Neuronal stem cell (in vitro differentiated cells): Measurements from ENCODE around the gene HOXA5.

ENCODE experiments used
- DNase-seq: peaks from one replicate; pipeline ENCODE4 v3.0.0-alpha.2; 2013; ENCODE audit warnings: low spot score
- H2AFZ ChIP-seq: one replicate; pipeline ENCODE4 v1.6.1; 2013; ENCODE audit warnings: mild to moderate bottlenecking, low read length, inconsistent platforms
- H2AK5ac ChIP-seq: 2 replicates; pipeline ENCODE4 v1.6.1; 2013; ENCODE audit warnings: low read depth, mild to moderate bottlenecking, inconsistent platforms, low read length, moderate library complexity, mixed read lengths
- H2BK120ac ChIP-seq: 2 replicates; pipeline ENCODE4 v1.6.1; 2013; ENCODE audit warnings: low read depth, mild to moderate bottlenecking, inconsistent platforms, low read length, moderate library complexity, mixed read lengths
- H2BK12ac ChIP-seq: one replicate; pipeline ENCODE4 v1.6.1; 2013; ENCODE audit warnings: low read length, inconsistent platforms
- H2BK15ac ChIP-seq: 2 replicates; pipeline ENCODE4 v1.6.1; 2013; ENCODE audit warnings: mild to moderate bottlenecking, low read length, inconsistent platforms, mixed read lengths
- H2BK5ac ChIP-seq: one replicate; pipeline ENCODE4 v1.6.1; 2013; ENCODE audit warnings: inconsistent platforms, mild to moderate bottlenecking, low read length, moderate library complexity
- H3K14ac ChIP-seq: one replicate; pipeline ENCODE4 v1.6.1; 2013; ENCODE audit warnings: low read length, inconsistent platforms
- H3K18ac ChIP-seq: 2 replicates; pipeline ENCODE4 v1.6.1; 2013; ENCODE audit warnings: low read length, inconsistent platforms
- H3K23ac ChIP-seq: 2 replicates; pipeline ENCODE4 v1.6.1; 2013; ENCODE audit warnings: low read depth, mild to moderate bottlenecking, mixed read lengths, low read length, inconsistent platforms; ENCODE audit not compliant: poor library complexity
- H3K27ac ChIP-seq: replicated peaks from 3 replicates; pipeline ENCODE4 v1.5.1; 2013; ENCODE audit warnings: low read length, inconsistent platforms
- H3K27me3 ChIP-seq, 3 experiments: 2 replicates each; pipeline ENCODE4 v1.6.1; 2013; ENCODE audit warnings: low read length in 3 of 3, mild to moderate bottlenecking in 2 of 3, inconsistent platforms in 1 of 3, low read depth in 1 of 3, mixed read lengths in 1 of 3, moderate library complexity in 1 of 3; ENCODE audit not compliant: control insufficient read depth in 3 of 3, insufficient read depth in 3 of 3
- H3K36me3 ChIP-seq, 2 donors: replicated peaks in 1 of 2; 2 replicates each; pipeline ENCODE4 v1.6.1; 2013; ENCODE audit warnings: low read length in 2 of 2; ENCODE audit not compliant: control insufficient read depth in 2 of 2, insufficient read depth in 2 of 2
- H3K4ac ChIP-seq: 2 replicates; pipeline ENCODE4 v1.6.1; 2013; ENCODE audit warnings: inconsistent platforms, mild to moderate bottlenecking, low read length, moderate library complexity
- H3K4me1 ChIP-seq, 2 donors: 1 replicate in 1 of 2; 2 replicates in 1 of 2; pipeline ENCODE4 v1.6.1; 2013; ENCODE audit warnings: low read length in 2 of 2, low read depth in 1 of 2; ENCODE audit not compliant: control insufficient read depth in 2 of 2, insufficient read depth in 1 of 2
- H3K4me2 ChIP-seq: one replicate; pipeline ENCODE4 v1.6.1; 2013; ENCODE audit warnings: mild to moderate bottlenecking, low read length, inconsistent platforms; ENCODE audit not compliant: insufficient read depth, poor library complexity, severe bottlenecking
- H3K4me3 ChIP-seq, 2 donors: 2 replicates each; pipeline ENCODE4 v1.5.1; 2013; ENCODE audit warnings: low read length in 2 of 2, mild to moderate bottlenecking in 2 of 2, inconsistent platforms in 1 of 2, moderate library complexity in 1 of 2
- H3K79me1 ChIP-seq: one replicate; pipeline ENCODE4 v1.6.1; 2013; ENCODE audit warnings: low read depth, mild to moderate bottlenecking, inconsistent platforms, low read length, moderate library complexity
- H3K9ac ChIP-seq: one replicate; pipeline ENCODE4 v1.6.1; 2013; ENCODE audit warnings: mild to moderate bottlenecking, low read depth, low read length, inconsistent platforms; ENCODE audit not compliant: poor library complexity
- H3K9me3 ChIP-seq, 2 donors: replicated peaks in 1 of 2; 2 replicates each; pipeline versions ENCODE3 to v1.6.1; 2013; ENCODE audit warnings: low read length in 2 of 2, mild to moderate bottlenecking in 2 of 2, inconsistent platforms in 1 of 2, low read depth in 1 of 2, mixed read lengths in 1 of 2, moderate library complexity in 1 of 2; ENCODE audit not compliant: control insufficient read depth in 2 of 2, insufficient read depth in 1 of 2
- H4K8ac ChIP-seq: one replicate; pipeline ENCODE4 v1.6.1; 2013; ENCODE audit warnings: low read depth, mild to moderate bottlenecking, inconsistent platforms, low read length, moderate library complexity
- H4K91ac ChIP-seq: one replicate; pipeline ENCODE4 v1.6.1; 2013; ENCODE audit warnings: low read length, low read depth, mild to moderate bottlenecking, inconsistent platforms; ENCODE audit not compliant: poor library complexity
- WGBS, 2 donors: extraction: QIAGEN DNeasy Blood & Tissue Kit; methylation state at CpG; one replicate each; pipeline ENCODE4 v1.1.7; 2013; ENCODE audit warnings: missing lambda C conversion rate in 2 of 2, mixed read lengths in 1 of 2; ENCODE audit not compliant: insufficient read length in 2 of 2, insufficient replicate concordance in 1 of 2; ENCODE audit errors: extremely low coverage in 2 of 2; 5-methylcytosine and 5-hydroxymethylcytosine counted together

The HOXA5 gene

DNA sequence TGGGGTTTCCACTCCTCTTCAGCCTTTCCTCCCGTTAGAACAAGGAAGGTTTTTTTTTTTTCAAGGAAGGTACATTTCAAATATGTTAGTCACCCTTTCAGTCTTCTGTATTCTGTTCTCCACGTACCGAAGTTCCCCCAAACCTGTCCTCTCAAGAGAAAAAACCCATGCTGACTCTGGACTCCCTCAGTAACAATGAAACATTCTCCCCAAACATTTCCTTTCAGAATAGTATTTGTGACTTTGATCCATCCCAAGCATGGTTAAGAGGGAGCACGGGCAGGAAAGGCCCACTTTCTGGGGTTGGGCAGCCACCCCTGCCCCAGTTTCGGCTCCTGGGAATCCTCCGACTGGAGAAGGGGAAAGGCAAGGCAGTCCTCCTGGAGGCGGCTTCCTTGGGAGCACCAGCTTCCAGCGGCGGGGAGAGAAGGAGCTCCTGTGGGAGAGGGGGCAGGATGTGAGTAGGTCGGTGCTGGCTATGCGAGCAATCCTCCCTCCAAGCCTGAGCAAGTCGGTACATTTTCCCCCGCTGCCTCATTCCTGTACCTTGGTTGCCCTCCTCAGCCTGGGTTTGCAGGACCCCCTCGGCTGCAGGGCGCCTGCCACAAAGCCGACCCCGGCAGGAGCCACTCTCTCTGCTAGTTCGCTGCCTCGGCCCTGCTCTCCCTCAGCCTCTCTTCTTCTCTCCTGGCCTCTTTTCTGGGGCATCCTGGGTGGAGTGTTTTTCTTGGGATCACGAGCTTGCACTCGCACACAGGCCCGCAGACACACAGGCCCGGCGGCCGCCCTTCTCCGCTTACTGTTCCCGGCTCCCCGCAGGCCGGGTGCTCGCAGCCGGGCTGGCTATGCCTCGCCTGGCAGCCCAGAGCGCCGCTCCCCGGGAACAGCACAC, 45.5 kb downstream of the HOXA5 start:
- Histone ChIP-seq H3K27me3 (peaks cover 57 to 100% (median 93%) of the 10 kb centered on the region in 3 experiments), H2AFZ (peak overlapping the region; percentile 22), H2BK5ac (no peak overlapping the region), H3K4me3 (no peak overlapping the region), H3K18ac (no peak overlapping the region), H3K4ac (no peak overlapping the region), H3K9ac (no peak overlapping the region), H3K14ac (no peak overlapping the region), H3K4me1 (peaks cover 0 to 1% of the 10 kb centered on the region in 2 donors), H4K91ac (no peak overlapping the region), H2BK15ac (no peak overlapping the region), H2BK120ac (no peak overlapping the region), H3K27ac (no peak overlapping the region), H2AK5ac (no peak overlapping the region), H4K8ac (no peak overlapping the region), H3K36me3 (no peaks in the 10 kb centered on the region), H3K23ac (no peak overlapping the region), H3K4me2 (no peak overlapping the region), H2BK12ac (no peak overlapping the region), H3K9me3 (peaks cover 2 to 3% of the 10 kb centered on the region in 2 donors), H3K79me1 (no peaks in the 10 kb centered on the region)
- peak; percentile 32 for DNase-seq
- no CpG with 5 or more reads among the region's 35 CpGs for WGBS, 2 donors

DNA sequence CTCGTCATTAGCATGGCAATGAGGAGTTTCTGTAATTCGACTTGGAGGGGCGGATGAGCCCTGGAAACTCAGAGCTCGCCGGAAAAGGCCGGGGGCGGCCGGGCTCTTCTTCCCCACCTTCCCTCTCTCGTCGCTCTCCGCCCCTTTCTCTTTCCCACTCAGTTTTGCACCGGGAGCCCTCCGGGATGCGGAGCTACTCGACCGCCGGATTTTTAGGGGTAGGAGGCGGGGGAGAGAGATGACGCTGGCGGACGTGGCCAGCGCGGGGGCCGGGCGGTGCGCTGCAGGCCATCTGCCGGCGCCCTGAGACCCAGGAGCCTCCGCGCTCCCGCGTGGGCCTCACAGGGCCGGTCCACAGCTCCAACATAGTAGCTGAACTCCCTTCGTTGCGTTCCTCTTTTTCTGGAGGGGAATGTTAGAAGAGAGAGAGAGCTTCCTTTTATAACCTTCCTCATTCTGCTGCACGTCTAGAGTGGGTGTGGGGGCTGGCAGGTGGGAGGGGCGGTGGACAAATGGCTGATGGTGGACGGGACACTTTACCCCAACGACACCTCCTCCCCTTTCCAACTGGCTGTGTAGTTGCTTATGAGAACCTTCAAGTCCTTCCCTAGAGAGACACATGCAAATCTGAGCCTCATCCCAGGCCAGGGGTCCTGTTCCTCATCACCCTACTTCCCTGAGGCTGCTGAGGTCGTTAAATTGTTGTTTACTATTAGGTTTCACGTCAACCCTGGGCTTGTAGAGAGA, 46.5 kb downstream of the HOXA5 start:
- DNase-seq: peak; percentile 8
- H3K27ac ChIP-seq: no peak overlapping the region

DNA sequence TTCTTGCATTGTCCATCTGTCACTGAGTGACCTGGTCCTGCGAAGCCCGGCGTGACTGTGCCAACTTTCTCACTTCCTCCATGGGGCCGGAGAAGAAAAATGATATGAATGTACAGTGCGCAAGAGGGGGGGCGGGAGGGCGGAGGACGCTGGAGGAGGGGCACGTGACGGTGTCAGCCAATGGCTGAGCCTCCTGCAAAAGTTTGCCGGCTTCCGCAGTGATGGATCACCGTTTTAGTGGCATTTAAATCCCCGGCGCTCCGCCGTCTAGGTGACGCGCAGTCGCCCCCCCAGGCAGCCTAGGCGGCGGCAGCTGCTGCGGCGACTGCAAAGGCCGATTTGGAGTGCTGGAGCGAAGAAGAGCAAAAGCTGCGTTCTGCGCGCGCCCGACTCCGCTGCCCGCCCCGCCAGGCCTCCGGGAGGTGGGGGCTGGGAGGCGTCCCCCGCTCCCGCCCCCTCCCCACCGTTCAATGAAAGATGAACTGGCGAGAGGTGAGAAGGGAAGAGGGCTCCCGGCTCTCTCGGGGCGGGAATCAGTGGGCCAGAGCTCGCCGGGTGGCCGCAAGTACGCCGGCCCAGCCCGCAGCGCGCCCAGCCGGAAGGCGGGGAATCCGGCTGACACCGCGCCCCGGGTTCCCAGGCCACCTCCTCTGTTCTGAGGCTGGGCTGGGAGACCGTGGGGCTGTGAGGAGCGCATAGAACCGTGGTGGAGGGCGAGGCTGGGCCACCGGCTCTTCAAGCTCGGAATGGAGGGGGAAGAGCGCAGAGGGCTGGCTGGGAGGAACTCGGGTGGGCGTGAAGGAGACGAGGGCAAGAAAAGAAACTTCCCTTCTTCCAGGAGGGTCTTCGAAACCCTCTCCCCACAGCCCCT, 47.3 kb downstream of the HOXA5 start, which contains the start of gene HOXA1:
Gene HOXA1 (minus strand): TSS at position 104 of the 871 bp plus-strand sequence. CDS start 88 bp downstream, at position 16.
- no peaks in the 10 kb centered on the region for H3K36me3 ChIP-seq
- peaks cover 46 to 100% (median 93%) of the 10 kb centered on the region in 3 experiments for H3K27me3 ChIP-seq
- peak; percentile 48 for DNase-seq
- no peak within 1 kb of the TSS for H4K91ac ChIP-seq
- H3K23ac ChIP-seq: no peak within 1 kb of the TSS
- H3K4me3 ChIP-seq: peak within 1 kb of the TSS; percentile 30 to 70
- H3K27ac ChIP-seq: no peak within 1 kb of the TSS
- peak within 1 kb of the TSS; percentile 82 for H3K4me2 ChIP-seq
- H3K79me1 ChIP-seq: no peaks in the 10 kb centered on the region
- H4K8ac ChIP-seq: no peak within 1 kb of the TSS
- no peak within 1 kb of the TSS for H2BK120ac ChIP-seq
- no peak within 1 kb of the TSS for H3K9ac ChIP-seq
- no peak within 1 kb of the TSS for H2AK5ac ChIP-seq
- H3K4ac ChIP-seq: no peak within 1 kb of the TSS
- no peak within 1 kb of the TSS for H2BK5ac ChIP-seq
- H2BK12ac ChIP-seq: no peak within 1 kb of the TSS
- peaks cover 0 to 3% of the 10 kb centered on the region in 2 donors for H3K9me3 ChIP-seq
- no peak within 1 kb of the TSS for H3K14ac ChIP-seq
- peak within 1 kb of the TSS; percentile 90 for H2AFZ ChIP-seq
- H3K18ac ChIP-seq: no peak within 1 kb of the TSS
- WGBS, 2 donors: no CpG with 5 or more reads among the region's 68 CpGs
- no peak within 1 kb of the TSS for H2BK15ac ChIP-seq
- peaks cover 0 to 1% of the 10 kb centered on the region in 2 donors for H3K4me1 ChIP-seq

More for the DNA sequence above, 46.5 kb downstream of the HOXA5 start:
- no peak overlapping the region for H3K18ac ChIP-seq
- no peaks in the 10 kb centered on the region for H3K79me1 ChIP-seq
- peaks cover 53 to 100% (median 93%) of the 10 kb centered on the region in 3 experiments for H3K27me3 ChIP-seq
- H2BK12ac ChIP-seq: no peak overlapping the region
- no peak overlapping the region for H3K4ac ChIP-seq
- no peak overlapping the region for H2AK5ac ChIP-seq
- H2AFZ ChIP-seq: peak overlapping the region; percentile 90
- no peak overlapping the region for H2BK15ac ChIP-seq
- peaks cover 0 to 3% of the 10 kb centered on the region in 2 donors for H3K9me3 ChIP-seq
- peaks cover 0 to 1% of the 10 kb centered on the region in 2 donors for H3K4me1 ChIP-seq
- H3K4me3 ChIP-seq: peak overlapping the region in 1 of 2 donors; percentile 30
- no peak overlapping the region for H3K14ac ChIP-seq
- WGBS, 2 donors: no CpG with 5 or more reads among the region's 41 CpGs
- H3K9ac ChIP-seq: no peak overlapping the region
- H3K36me3 ChIP-seq: no peaks in the 10 kb centered on the region
- no peak overlapping the region for H3K23ac ChIP-seq
- peak overlapping the region; percentile 82 for H3K4me2 ChIP-seq
- no peak overlapping the region for H4K8ac ChIP-seq
- no peak overlapping the region for H2BK5ac ChIP-seq
- H4K91ac ChIP-seq: no peak overlapping the region
- H2BK120ac ChIP-seq: no peak overlapping the region
